Fibroblast of skin of back (primary cell): ENCODE data around the gene ZNF12.
A peak's percentile ranks its signal among the peaks of the same experiment; 100 is the strongest.

Source experiments
- DNase-seq: peaks from one replicate; pipeline ENCODE4 v3.0.0-alpha.2; 2013

ZNF12 gene

GRCh38 chr7:6646465-6646864 lies 60.3 kb downstream of the ZNF12 start:
- no peak for DNase-seq

GRCh38 chr7:6644728-6645127 lies 62.0 kb downstream of the ZNF12 start:
- DNase-seq: no peak

- no peak for DNase-seq
These were observed 62.7 kb downstream of the ZNF12 start for GRCh38 chr7:6643915-6644625.

GRCh38 chr7:6642861-6643640 lies 63.7 kb downstream of the ZNF12 start:
- DNase-seq: no peak

GRCh38 chr7:6642239-6642839 lies 64.4 kb downstream of the ZNF12 start:
- no peak for DNase-seq

GRCh38 chr7:6641305-6642035 lies 65.3 kb downstream of the ZNF12 start:
- DNase-seq: no peak

GRCh38 chr7:6640246-6640721 lies 66.5 kb downstream of the ZNF12 start:
- DNase-seq: peak; percentile 59

- DNase-seq: no peak
These were observed 67.1 kb downstream of the ZNF12 start for GRCh38 chr7:6639627-6640026.

GRCh38 chr7:6639032-6639431 lies 67.7 kb downstream of the ZNF12 start:
- no peak for DNase-seq
